RKO (cell line): Measurements from ENCODE around the gene CTRB1.
"Not testable (repeated sequence)": the region's sequence is repeated elsewhere in the genome, so short reads cannot be mapped to it uniquely, and the experiment has no call there.

Source experiments
- DNase-seq: peaks from one replicate; pipeline ENCODE4 v3.0.0-alpha.2; 2016; ENCODE audit warnings: low spot score

The CTRB1 gene

DNA sequence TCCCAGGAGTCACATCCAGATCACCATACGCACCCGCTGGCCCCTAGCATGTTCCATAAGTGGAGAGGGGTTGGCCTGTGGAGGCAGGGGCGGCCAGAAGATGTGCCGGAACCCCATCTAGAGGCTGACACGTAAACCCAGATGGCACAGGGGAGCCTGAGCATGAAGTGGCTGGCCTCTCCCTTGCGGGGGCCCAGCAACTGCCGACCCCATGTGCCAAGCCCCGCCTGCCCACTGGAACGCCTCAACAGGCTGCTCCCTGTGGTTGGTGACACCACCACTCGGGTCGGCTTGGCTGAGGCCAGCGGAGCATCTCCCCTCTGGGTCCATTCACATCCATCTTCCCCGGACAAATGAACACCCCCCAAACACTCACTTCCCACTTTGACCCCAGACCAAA is 23.2 kb downstream of the CTRB1 start:
- no peak for DNase-seq

DNA sequence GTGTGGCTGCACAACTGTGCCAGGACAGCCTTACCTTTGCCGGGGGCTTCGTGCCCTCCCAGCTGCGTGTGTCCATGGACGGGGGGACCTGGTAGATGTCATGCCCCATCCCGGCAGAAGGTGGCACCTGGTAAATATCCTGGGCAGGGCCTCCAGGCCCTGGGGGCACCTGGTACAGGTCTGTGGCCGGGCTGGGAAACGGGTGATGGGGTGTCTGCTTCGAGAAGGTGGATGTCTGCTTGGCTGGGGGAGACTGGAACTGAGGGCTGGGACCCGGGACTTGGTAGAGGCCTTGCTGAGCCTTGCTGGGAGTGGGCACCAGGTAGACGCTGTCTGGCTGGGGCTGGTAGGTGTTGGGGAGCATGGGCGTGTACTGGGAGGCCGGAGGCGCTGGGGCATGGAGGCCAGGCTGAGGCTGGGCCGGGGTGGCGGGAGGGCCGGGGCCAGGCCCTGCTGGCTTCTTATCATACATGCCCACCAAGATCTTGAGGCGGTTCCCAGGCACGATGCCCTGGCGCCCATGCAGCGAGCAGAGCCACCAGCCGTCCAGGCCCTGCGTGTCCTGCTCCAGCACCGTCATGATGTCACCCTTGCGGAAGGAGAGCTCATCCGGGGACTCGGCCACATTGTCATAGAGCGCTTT is 23.8 kb downstream of the CTRB1 start:
- DNase-seq: not testable (repeated sequence)

DNA sequence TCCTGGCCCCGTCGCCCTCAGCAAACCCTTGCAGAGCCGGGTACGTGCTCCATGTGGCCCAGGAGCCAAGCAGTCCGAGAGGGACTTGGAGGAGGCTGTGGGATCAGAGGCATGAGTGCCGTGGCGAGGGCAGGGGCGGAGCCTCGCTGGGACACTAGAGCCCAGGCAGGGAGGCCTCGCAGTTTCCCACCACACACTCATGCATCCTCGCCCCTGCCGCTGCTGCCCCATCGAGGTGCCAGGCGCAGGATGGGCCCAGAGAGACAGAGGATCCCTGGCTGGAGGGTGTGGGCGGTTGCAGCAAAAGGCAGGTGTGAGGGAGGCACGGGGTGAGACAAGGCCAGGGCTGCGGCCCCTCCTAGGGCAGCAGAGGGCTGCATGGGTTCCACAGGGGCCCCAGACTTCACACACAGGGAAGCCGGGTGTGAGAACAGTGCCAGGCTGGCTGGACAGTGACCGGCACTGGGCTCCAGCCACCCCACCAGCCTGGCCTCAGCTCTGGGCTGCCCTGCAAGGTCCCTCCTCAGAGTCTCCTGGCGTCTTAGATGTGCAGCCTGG is 25.0 kb downstream of the CTRB1 start:
- DNase-seq: no peak

DNA sequence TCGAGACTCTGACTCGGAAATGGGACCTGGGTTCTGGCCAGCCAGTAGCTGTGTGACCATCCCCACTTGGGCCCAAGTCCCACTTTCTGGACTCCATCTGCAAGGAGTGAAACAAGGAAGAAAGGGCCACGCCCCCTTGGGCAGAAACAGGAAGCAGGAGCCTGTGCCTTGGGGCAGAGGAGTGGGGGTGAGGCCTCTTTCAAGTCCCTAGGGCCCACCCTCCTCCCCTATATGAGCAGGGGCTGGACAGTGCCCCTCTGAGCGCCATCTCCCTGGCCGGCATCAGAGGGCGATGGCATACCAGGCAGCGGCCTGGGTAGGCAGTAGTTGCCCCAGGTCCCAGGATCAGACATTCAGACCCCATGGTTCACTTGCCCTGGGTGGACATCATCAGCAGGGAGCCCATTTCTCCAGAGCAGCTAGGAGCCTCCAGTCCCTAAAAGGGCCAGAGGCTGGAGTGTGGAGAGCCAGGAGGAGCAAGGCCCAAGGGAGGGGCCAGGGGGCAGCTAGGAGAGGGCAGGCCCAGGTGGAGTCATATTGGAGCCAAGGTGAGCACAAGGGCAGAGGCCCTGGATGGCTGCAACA is 25.5 kb downstream of the CTRB1 start:
- DNase-seq: no peak

DNA sequence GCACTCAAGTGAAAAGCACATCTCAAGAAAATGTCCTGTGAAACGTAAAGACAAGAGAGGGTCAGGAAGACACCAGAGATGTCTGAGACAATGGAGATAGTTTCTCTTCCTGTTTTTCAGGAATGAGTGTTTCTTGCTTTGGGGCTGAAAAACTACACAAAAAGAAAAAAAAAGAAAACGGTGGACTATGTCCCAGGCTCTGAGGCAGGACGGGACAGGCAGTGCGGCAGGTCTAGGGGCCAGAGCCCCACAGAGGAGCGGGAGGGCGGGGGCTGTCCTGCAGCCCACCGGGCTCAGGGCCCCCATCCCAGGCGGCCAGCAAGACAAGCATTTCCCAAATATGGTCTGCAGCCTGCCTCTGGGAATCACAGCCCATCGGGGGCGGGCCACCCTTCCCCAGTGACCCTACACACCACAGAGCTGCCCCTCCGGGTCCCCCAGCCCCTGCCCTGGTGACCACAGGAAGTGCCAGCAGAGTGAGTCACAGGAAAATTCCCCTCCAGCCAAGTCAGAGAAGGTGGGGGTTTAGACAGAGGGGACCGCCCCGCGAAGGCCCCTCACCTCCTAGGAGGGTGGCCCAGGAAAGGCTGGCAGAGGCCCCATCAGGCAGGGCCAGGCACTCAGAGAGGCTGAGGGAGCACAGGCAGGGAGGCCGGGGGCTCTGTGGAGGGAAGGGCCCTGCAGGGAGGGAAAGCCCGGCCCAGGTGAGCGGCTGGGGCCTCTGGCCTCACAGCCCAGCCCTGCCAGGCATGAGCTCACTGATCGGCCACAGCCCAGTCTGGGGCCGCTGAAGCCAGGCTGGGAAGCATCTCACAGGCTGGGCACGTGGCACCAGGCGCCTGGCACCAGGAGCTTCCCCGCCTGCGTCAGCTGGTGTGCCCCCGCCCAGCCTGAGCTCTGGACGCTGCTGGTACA is 26.3 kb downstream of the CTRB1 start:
- DNase-seq: peak; percentile 32

DNA sequence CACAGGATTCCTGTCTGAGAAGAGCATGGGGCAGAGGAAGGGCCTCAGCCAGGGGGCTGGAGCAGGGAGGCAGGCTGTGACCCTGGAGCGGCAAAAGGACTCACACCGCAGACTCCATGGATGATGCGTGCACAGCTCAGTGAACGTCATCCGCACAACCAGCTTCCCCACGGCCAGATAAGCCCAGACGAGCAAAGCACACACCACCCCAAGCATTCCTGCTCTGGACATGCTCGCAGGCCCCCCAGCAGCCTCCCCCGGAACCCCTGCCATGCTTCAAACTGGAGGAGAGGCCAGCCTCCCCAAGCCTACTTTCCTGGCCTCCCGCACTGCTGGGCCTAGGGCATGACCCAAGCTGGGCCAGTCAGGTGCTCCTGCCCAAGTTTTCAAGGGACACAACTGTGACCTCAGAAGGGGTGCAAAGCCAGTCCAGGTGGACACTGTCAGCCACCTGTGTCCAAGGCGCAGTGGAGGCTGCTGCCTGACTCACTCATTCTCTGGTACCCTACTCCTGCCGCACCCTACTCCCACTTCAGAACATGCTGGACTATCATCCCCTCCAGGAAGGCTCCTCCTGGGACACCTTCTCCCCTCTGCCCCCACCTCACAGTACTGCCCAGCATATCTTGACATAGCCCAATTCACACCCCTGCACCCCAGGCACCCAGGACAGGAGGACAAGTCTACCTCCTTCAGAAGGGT is 27.9 kb downstream of the CTRB1 start:
- DNase-seq: no peak

DNA sequence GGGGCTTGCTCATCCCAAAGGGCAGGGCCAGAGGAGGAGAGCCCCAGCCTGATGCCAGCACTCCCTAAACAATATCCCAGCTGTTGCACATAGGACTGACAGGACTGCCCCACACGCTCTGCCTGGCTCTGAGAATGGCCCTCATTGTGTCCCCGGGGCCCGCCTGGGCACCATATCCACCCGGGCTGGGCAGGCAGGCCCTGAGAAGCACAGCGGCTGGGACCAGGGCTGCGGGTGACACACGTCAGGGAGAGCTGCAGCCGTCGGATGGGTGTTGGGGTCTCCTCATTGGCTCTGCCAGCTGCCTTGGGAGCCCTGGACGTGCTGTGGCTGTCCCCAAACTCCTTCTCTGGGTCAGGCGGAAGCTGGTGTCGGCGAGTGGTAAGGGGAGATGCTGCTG is 28.5 kb downstream of the CTRB1 start:
- DNase-seq: no peak

DNA sequence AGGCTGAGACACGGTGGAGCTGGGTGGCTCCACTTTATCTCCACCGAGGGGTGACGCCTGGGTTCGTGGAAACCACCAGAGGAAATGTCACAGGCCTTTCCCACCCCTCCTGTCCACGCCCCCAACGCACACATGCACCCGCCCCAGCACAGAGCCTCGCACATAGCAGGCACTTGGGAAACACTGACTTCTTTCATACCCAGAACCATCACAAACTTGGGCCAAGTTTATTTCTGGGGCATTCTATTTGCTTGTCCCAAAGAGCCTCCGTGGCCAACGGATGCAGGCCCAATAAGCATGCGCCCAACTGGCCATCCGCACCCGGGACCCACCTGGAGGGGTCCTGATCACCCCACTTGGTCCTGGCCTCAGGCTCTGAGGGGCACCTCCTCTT is 29.4 kb downstream of the CTRB1 start:
- no peak for DNase-seq

DNA sequence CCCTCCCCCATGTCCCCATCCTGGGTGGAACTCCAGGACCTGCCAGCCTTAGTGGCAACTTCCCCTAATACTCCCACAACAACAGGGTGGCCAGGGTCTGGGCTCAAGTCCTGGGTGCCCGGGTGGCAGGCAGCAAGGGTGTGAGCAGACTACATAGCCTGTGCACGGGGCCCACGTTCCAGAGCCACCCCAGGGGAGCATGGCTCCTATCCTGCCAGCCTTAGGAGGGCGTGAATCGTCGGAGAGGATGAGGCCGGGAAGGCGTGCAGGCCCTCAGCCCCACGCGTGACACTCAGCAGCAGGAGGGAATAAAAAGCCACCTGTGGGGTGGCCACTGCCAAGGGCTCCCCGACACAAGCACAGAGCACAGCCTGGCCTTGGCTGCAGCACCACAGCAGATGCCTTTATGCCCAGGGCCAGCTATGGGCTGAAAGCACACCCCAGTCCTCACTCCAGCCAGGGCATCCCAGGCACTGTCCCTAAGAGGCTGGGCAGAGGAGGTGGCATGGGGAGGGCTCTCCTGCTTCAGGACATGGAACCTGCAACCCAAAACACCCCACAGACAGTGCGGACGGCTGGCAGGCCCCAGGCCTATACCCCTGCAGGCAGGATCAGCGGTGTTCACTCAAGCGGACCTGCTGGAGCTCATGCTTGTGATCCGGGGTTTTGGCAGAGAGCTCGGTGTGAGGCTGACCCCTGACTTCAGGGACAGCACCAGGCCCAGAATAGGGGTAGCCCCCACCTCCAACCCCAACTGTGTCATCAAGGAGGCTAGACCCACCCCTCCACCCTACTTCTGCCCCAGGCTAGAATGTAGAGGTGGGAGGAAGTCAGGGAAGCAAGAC is 30.0 kb downstream of the CTRB1 start:
- DNase-seq: no peak

DNA sequence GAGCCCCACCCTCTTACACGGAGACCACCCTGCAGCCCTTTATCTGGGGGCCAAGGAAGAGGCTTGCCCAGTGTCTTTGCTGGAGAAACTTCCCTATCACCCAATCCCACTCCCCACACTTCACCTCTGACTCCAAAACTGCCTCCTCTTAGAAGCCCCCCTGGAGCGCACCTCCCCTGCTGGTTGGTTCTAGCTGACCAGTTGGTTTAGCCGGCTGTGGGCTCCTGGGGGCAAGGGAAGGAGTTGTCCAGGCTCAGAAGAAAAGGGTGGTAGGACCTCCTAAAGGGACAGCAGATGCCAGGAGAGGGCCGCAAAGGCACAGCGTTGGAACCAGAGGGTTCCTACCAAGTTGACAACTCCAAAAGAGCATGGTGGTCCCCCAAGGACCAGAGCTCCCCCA is 30.7 kb downstream of the CTRB1 start:
- DNase-seq: no peak

DNA sequence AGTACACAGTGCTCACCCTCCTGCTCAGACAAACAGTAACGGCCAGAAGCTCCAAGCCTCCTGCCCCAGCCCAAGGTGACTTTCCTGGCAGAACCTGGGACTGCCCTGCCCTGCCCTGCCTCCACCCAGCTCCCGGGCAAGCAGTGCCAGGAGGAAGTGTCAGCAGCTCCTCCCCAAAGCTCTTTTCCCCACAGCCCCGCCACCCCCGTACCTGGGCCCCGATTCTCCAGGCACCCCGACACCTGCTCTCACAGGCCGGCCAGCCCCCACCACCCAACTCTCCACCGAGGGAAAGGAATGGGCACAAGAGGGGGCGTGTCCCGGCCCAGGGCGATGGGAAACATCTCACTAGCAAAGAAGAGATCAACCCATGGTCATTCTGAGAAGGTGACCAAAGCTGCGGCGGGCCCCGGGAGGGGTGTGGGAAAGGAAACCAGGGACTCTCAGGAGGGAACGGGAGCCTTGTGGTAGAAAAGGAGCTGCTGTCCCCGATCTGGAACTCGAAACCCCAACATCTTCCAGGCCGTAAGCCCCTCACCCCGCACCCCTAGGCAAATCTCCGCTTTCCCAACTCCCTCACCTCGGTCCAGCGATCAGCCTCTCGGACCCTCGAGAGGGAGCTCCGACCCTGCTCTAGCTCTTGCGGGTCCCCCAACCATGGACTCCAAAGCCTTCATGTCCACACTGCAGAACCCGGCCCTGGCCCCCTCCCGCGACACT is 31.5 kb downstream of the CTRB1 start:
- no peak for DNase-seq

DNA sequence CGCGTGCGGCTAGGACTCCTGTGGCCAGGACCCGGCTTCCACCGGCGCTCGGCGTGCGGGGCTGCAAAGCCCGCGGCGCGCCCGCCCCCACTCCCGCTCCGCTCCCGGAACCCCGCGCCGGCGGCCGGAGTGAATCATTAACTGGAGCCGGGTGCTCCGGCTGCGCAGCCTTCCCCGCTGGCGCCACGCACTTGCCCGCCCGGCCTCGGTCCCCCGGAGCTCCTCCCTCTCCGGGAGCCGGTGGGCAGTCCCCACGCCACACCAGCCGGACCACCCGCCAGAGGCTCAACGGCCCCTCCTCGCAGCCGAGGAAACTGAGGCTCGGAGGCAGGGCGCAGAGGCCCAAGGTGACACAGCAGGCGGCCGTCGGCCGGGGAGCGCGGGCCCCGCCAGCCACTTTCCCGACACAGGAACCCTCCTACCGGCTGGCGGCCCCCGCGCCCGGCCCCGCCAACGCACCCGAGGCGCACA is 32.1 kb downstream of the CTRB1 start:
- DNase-seq: peak; percentile 47

DNA sequence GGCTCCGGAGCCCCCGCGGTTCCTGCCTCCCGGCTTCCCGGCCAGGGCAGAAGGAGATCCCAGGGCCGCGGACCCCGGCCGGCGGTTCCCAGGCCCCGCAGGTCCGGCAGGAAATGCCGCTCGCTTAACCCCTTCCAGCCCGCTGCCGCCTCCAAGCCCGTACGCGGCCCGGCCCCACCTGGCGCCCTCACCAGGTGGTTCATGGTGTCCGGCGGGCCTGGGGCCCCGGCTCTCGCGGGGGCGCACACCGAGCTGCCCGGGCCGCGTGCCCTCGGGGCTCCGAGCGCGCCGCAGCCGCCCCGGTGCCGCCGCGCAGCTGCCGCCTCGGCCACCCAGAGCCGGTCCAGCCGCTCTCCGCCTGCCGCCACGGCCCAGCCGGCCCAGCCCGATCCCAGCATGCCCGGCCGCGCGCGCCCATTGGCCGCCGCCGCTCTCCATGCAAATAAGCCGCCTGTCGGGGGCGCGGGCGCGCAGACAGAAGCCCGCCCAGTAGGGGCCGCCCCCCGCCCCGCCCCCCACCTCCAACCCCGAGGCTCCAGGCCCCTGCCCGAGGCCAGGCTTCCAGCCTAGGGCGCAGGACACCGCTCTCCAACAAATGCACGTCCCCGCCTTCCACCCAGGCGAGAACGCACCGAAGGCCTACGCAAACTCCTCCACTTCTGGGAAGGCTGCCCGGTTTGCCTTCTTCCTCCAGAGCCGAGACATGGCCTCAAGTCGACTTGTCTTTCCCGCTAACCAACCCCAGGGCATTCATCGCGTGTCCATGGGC is 32.7 kb downstream of the CTRB1 start, which contains the start of gene BCAR1:
BCAR1 (minus strand) TSS at position 345 of the 769 bp plus-strand sequence; CDS start at position 203, 142 bp downstream.
- DNase-seq: peak; percentile 81

DNA sequence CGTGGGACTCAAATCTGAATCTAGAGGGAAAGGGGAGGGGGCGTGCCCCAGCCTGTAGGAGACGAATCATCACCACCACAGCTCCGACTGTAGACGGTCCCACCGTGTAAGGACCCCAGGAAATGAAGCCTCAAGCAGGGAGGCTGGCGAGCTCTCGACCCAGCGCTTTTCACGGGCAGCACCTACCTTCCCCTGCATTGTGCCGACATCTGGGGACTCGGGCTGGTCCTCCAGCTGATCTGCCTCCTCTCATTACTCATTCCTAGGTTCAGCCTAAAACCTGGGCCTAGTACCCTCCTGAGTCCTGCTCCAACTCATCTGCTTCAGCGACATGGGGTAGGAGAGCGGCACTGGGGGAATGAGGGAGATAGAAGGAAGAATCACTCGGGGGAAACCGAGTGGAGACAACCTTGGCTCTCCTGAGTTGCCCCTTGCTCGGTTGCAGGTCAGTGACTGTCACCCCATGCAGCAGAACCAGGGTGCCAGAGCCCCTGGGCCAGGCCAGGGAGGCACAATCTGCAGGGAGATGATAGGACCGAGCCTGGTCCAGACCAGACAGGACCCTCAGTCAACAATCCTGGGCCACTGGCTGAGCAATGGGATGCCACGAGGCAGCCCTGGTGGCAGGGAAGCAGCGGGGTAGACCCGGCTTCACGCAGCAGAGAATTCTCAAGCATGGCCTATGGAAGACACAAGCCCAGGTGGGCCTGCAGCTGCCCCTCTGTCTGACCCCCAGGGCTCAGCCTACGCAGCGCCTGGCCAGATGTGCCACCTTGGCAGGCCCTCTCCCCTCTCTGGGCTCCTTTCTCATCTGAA is 33.5 kb downstream of the CTRB1 start:
- no peak for DNase-seq

DNA sequence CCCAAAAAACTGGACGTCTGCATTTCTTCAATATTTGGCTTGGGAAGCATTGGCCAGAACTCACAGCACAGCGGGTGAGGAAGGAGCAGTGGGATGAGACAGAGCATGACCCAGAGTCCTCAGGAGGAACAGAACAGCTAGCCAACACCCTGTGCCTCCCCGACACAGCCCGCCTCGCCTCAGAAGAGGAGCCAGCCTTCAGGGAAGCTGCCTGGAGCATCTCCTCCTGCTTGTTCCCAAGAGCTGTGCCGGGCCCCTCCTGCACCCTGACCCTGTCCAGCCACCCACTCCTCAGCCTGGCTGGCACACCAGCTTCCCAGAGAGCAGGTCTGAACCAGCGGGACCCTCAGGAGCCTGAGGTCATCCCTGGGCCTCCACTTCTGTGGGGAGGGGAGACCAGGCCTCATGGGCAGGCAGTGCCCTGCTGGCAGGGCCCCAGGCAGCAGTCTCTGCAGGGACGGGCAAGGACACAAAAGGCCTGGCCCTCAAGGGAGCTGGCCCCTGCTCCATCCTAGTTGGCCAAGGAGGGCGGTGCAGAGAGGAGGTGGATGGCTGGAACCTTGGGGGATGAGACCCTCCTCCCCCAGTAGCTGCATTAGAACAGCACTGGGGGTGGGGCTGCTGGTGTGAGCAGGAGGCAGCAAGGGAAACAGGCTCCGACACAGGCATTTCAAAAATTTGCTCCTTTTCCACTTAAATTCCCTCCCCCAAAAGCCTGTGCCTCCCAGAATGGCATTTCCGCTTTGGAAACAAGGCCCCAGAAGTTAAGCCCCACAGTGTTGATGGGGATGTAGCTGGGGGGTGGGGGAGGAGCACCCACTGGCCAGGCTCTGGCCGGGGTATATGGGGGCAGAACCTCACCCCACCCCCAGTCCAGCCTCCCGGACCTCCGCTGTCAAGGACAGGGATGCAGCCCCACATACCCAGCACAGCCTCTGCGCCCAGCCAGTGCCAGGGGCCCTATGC is 34.4 kb downstream of the CTRB1 start:
- no peak for DNase-seq

DNA sequence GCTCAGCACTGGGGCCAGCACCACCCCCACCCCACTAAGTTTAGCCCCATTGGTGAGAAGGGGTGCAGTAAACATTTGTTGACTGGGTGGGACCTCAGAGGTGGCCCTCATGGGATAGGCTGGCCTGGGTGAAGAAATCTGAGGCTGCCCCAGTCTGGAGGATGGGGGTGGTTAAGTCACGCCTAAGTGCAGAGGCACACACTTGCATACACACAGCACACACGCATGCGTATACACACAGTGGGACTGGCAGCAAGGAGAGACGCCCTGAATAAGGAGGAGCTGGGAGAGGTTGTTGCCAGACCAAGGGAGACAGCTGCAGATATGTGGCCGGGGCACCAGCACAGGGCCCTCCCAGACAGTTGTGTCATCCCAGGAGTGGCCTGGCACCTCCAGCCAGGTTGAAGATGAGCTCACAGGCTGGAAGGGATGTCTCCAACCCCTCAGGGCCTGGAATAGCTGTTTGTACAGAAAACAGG is 35.6 kb downstream of the CTRB1 start:
- no peak for DNase-seq

DNA sequence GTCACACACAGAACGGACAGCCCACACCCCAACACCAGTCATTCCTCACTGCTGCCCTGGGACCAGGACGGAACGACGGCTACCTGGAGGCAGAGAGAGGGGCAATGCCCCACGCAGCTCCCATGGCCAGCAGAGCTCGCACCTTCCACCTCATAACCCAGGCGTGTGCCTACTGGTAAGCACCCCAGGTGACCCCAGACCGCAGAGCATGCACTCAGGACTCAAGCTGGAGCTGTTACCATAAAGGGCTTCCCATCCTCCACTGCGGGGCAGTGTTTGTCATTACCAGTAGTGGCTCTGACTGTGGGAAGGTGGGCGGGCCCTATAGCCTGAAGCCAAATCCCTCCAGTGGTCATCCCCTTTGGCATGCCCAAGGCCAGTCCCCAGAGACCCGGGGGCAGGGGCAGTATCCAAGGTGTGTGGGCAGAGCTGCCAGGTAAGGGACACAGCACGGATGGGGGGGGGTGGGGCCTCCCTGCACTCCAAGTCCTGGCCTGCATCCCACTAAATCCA is 37.3 kb downstream of the CTRB1 start:
- no peak for DNase-seq
